Endodermal cell (in vitro differentiated cells): Measurements from ENCODE around the gene INPP4A. TPM values are rescaled to one million over a fixed set of nuclear protein-coding genes. Genes with fewer than 3 reads are reported as not detected.
A peak's percentile ranks its signal among the peaks of the same experiment; 100 is the strongest.

ENCODE experiments used
- DNase-seq: peaks from one replicate; pipeline ENCODE4 v3.0.0-alpha.2; 2017
- H3K27ac ChIP-seq: 2 replicates; pipeline ENCODE4 v1.5.1; 2013; ENCODE audit warnings: mild to moderate bottlenecking, low read depth, low read length, moderate library complexity
- H3K27me3 ChIP-seq: 2 replicates; pipeline ENCODE4 v1.6.1; 2013; ENCODE audit warnings: mild to moderate bottlenecking, low read length, moderate library complexity; ENCODE audit not compliant: insufficient read depth, control insufficient read depth, poor library complexity, severe bottlenecking
- H3K36me3 ChIP-seq: 2 replicates; pipeline ENCODE4 v1.7.0; 2013; ENCODE audit warnings: mild to moderate bottlenecking, low read length, moderate library complexity; ENCODE audit not compliant: control insufficient read depth, insufficient read depth
- H3K4me1 ChIP-seq: one replicate; pipeline ENCODE4 v1.7.0; 2013; ENCODE audit warnings: low read length; ENCODE audit not compliant: control insufficient read depth, insufficient read depth
- H3K4me3 ChIP-seq: 2 replicates; pipeline ENCODE4 v1.5.1; 2013; ENCODE audit warnings: mild to moderate bottlenecking, low read length, moderate library complexity
- H3K9ac ChIP-seq: 2 replicates; pipeline ENCODE4 v1.6.1; 2013; ENCODE audit warnings: mild to moderate bottlenecking, low read length, moderate library complexity; ENCODE audit not compliant: poor library complexity, severe bottlenecking; ENCODE audit errors: extremely low read depth
- H3K9me3 ChIP-seq: 2 replicates; pipeline ENCODE4 v1.6.1; 2013; ENCODE audit warnings: mild to moderate bottlenecking, low read length, moderate library complexity; ENCODE audit not compliant: control insufficient read depth
- H3K27ac Mint-ChIP-seq: 2 replicates; pipeline ENCODE4 v1.8.0; 2020; ENCODE audit warnings: mixed read lengths
- H3K27me3 Mint-ChIP-seq: 2 replicates; pipeline ENCODE4 v1.8.0; 2021; ENCODE audit warnings: mild to moderate bottlenecking, mixed read lengths; ENCODE audit not compliant: insufficient read depth
- H3K36me3 Mint-ChIP-seq: 2 replicates; pipeline ENCODE4 v1.8.0; 2020; ENCODE audit warnings: low read depth, mixed read lengths
- H3K4me1 Mint-ChIP-seq: 2 replicates; pipeline ENCODE4 v1.8.0; 2020; ENCODE audit warnings: mixed read lengths
- H3K4me3 Mint-ChIP-seq: 2 replicates; pipeline ENCODE4 v1.8.0; 2020; ENCODE audit warnings: mild to moderate bottlenecking, moderate library complexity, mixed read lengths
- H3K9me3 Mint-ChIP-seq: 2 replicates; pipeline ENCODE4 v1.8.0; 2020; ENCODE audit warnings: mild to moderate bottlenecking, mixed read lengths
- WGBS, 2 experiments: methylation state at CpG; one replicate each; pipeline versions ENCODE4 v1.1.5 to v1.1.7; 2013; ENCODE audit warnings: missing lambda C conversion rate in 2 of 2, mixed read lengths in 1 of 2; ENCODE audit not compliant: insufficient coverage in 1 of 2, insufficient read length in 1 of 2; 5-methylcytosine and 5-hydroxymethylcytosine counted together
- total RNA-seq, 2 donors: library from RNA; stranded (reverse); fragmentation: NEBNext Ultra II Directional in 1 of 2; extraction: Animal tissue kit (Norgen Biotek cat#: 25700) in 1 of 2; gene quantifications; 2 replicates in 1 of 2; 3 replicates in 1 of 2; pipeline ENCODE4 v1.2.1, GENCODE V29; 2021
- TF ChIP-seq, protein P1 (sequence below): fragments of 200-600 bp; sonication (generic); conservative IDR thresholded peaks from 2 replicates; pipeline ENCODE4 v1.5.0; 2021; ENCODE audit warnings: antibody characterized with exemption, mild to moderate bottlenecking

The INPP4A gene
- total RNA-seq, 2 donors from 2014 or later: 84.9 to 94.2 TPM

DNA sequence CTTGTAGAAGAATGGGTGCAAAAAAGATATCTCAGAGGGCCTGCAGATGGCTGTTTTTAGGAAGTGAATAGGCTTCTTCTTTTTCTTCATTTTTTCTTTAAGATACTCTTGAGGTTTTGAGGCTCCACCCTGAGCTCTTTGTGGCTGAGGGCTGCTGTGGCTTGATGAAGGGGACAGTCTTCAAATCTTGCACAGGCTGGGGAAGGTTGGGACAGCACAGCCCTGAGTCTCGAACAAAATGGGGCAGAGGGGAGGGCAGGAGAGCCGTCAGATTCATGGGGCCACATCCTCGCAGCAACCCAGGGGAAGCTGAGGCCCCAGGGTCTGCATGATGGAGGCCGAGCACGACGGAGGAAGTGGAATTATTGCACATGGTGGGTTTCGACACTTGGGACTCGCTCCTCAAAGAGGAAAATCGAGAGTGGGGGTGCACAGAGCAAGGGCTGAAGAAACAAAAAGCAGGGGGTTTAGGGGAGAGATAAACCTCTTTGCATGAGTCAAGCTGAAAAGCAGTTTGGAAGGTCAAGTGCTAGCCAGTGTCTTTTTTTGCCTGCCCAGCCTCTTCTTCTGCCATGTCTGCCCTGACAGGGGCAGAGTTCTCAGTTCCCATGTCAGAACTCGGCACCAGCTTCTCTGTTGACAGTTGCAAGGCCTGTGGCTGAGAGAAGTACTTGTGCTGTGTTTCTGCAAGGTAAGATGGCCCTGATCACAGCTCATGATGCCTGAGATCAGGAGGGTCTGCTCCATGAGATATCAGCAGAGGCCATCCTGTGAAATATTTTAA is 19.5 kb downstream of the INPP4A start:
- peaks cover 25% of the 10 kb centered on the region for H3K4me1 ChIP-seq
- H3K27ac ChIP-seq: no peak overlapping the region
- Mint-ChIP-seq H3K4me1 (peaks cover 47% of the 10 kb centered on the region), H3K27ac (peak overlapping the region; percentile 83), H3K4me3 (no peak overlapping the region), H3K27me3 (no peaks in the 10 kb centered on the region), H3K9me3 (peaks cover 1% of the 10 kb centered on the region), H3K36me3 (peaks cover 32% of the 10 kb centered on the region)
- H3K4me3 ChIP-seq: no peak overlapping the region
- TF ChIP-seq, protein P1, sequence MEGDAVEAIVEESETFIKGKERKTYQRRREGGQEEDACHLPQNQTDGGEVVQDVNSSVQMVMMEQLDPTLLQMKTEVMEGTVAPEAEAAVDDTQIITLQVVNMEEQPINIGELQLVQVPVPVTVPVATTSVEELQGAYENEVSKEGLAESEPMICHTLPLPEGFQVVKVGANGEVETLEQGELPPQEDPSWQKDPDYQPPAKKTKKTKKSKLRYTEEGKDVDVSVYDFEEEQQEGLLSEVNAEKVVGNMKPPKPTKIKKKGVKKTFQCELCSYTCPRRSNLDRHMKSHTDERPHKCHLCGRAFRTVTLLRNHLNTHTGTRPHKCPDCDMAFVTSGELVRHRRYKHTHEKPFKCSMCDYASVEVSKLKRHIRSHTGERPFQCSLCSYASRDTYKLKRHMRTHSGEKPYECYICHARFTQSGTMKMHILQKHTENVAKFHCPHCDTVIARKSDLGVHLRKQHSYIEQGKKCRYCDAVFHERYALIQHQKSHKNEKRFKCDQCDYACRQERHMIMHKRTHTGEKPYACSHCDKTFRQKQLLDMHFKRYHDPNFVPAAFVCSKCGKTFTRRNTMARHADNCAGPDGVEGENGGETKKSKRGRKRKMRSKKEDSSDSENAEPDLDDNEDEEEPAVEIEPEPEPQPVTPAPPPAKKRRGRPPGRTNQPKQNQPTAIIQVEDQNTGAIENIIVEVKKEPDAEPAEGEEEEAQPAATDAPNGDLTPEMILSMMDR: no peak
- no peak for DNase-seq
- H3K9ac ChIP-seq: peak overlapping the region; percentile 3
- H3K36me3 ChIP-seq: peaks cover 55% of the 10 kb centered on the region
- no peaks in the 10 kb centered on the region for H3K27me3 ChIP-seq
- H3K9me3 ChIP-seq: peaks cover 8% of the 10 kb centered on the region
- 93 to 99% methylated on average over 9 to 10 of the region's 10 CpGs for WGBS, 2 experiments

GRCh38 chr2:98464772-98465310 is 20.2 kb downstream of the INPP4A start:
- H3K9me3 Mint-ChIP-seq: peaks cover 1% of the 10 kb centered on the region
- H3K27ac Mint-ChIP-seq: peak overlapping the region; percentile 83
- 80 to 86% methylated on average over 12 of the region's 12 CpGs for WGBS, 2 experiments
- peaks cover 31% of the 10 kb centered on the region for H3K36me3 Mint-ChIP-seq
- peaks cover 41% of the 10 kb centered on the region for H3K4me1 Mint-ChIP-seq
- no peaks in the 10 kb centered on the region for H3K27me3 ChIP-seq
- H3K9ac ChIP-seq: peak overlapping the region; percentile 6
- H3K4me3 Mint-ChIP-seq: peak overlapping the region; percentile 28
- H3K27me3 Mint-ChIP-seq: no peaks in the 10 kb centered on the region
- H3K36me3 ChIP-seq: peaks cover 51% of the 10 kb centered on the region
- no peak overlapping the region for H3K4me3 ChIP-seq
- H3K27ac ChIP-seq: peak overlapping the region; percentile 20
- DNase-seq: no peak
- H3K9me3 ChIP-seq: peaks cover 8% of the 10 kb centered on the region
- peaks cover 25% of the 10 kb centered on the region for H3K4me1 ChIP-seq
- TF ChIP-seq, protein P1: no peak

GRCh38 chr2:98465456-98466226 is 21.0 kb downstream of the INPP4A start:
- Histone ChIP-seq H3K9ac (peak overlapping the region; percentile 6), H3K4me3 (peak overlapping the region; percentile 66), H3K4me1 (peaks cover 25% of the 10 kb centered on the region), H3K27ac (no peak overlapping the region), H3K9me3 (peaks cover 8% of the 10 kb centered on the region), H3K36me3 (peaks cover 49% of the 10 kb centered on the region), H3K27me3 (no peaks in the 10 kb centered on the region)
- Mint-ChIP-seq H3K9me3 (peaks cover 1% of the 10 kb centered on the region), H3K36me3 (peaks cover 36% of the 10 kb centered on the region), H3K4me1 (peaks cover 41% of the 10 kb centered on the region), H3K27me3 (no peaks in the 10 kb centered on the region), H3K4me3 (peak overlapping the region; percentile 28), H3K27ac (peak overlapping the region; percentile 93)
- 90 to 98% methylated on average over 7 to 11 of the region's 11 CpGs for WGBS, 2 experiments
- TF ChIP-seq, protein P1: no peak
- no peak for DNase-seq
